GM23338 (cell line): ENCODE results near the gene RAB3GAP2. TPM values are rescaled to one million over a fixed set of nuclear protein-coding genes. Genes with fewer than 3 reads are reported as not detected.

Experiments used
- ATAC-seq: fragments of 200-7000 bp; cut with Tn5 transposase; 3 replicates; pipeline ENCODE4 v1.9.1; 2020
- DNase-seq: peaks from one replicate; pipeline ENCODE4 v3.0.0-alpha.2; 2015; ENCODE audit warnings: low spot score
- H2AFZ ChIP-seq: fragments of 200-600 bp; sonication (generic); 2 replicates; pipeline ENCODE4 v1.8.0; 2016; ENCODE audit warnings: antibody characterized with exemption, mild to moderate bottlenecking, moderate library complexity
- H3F3A ChIP-seq: fragments of 200-600 bp; sonication (generic); replicated peaks from 2 replicates; pipeline ENCODE4 v1.8.0; 2017; ENCODE audit warnings: antibody characterized with exemption, mixed run types, low read depth
- H3K27ac ChIP-seq: fragments of 200-600 bp; sonication (generic); 2 replicates; pipeline ENCODE4 v1.6.1; 2016; ENCODE audit warnings: low read depth
- H3K27me3 ChIP-seq: fragments of 200-600 bp; sonication (generic); 2 replicates; pipeline ENCODE4 v1.8.0; 2016; ENCODE audit warnings: mild to moderate bottlenecking, mixed run types, moderate library complexity; ENCODE audit not compliant: insufficient read depth
- H3K36me3 ChIP-seq: fragments of 200-600 bp; sonication (generic); 2 replicates; pipeline ENCODE4 v1.8.0; 2016; ENCODE audit warnings: mild to moderate bottlenecking; ENCODE audit not compliant: insufficient read depth
- H3K4me1 ChIP-seq: fragments of 200-600 bp; sonication (generic); 2 replicates; pipeline ENCODE4 v1.8.0; 2016; ENCODE audit warnings: mild to moderate bottlenecking, moderate library complexity; ENCODE audit not compliant: insufficient read depth
- H3K4me2 ChIP-seq: fragments of 200-600 bp; sonication (generic); 2 replicates; pipeline ENCODE4 v1.7.1; 2017; ENCODE audit warnings: mixed run types
- H3K4me3 ChIP-seq: fragments of 200-600 bp; sonication (generic); 2 replicates; pipeline ENCODE4 v1.6.1; 2016; ENCODE audit warnings: mixed run types
- H3K79me2 ChIP-seq: fragments of 200-600 bp; sonication (generic); replicated peaks from 2 replicates; pipeline ENCODE4 v1.8.0; 2017; ENCODE audit warnings: mild to moderate bottlenecking; ENCODE audit not compliant: insufficient read depth
- H3K9me2 ChIP-seq: fragments of 200-600 bp; sonication (generic); 2 replicates; pipeline ENCODE4 v1.8.0; 2017; ENCODE audit not compliant: insufficient read depth
- H4K20me1 ChIP-seq: fragments of 200-600 bp; sonication (generic); replicated peaks from 2 replicates; pipeline ENCODE4 v1.8.0; 2017; ENCODE audit warnings: mild to moderate bottlenecking; ENCODE audit not compliant: insufficient read depth
- H3K27ac Mint-ChIP-seq: 2 replicates; pipeline ENCODE4 v1.8.0; 2020; ENCODE audit warnings: inconsistent platforms, mild to moderate bottlenecking, moderate library complexity, mixed read lengths
- H3K27me3 Mint-ChIP-seq: 3 replicates; pipeline ENCODE4 v1.8.0; 2022; ENCODE audit warnings: low read depth, mild to moderate bottlenecking, moderate library complexity, mixed read lengths, inconsistent platforms; ENCODE audit not compliant: insufficient read depth, poor library complexity
- H3K36me3 Mint-ChIP-seq: 3 replicates; pipeline ENCODE4 v1.8.0; 2021; ENCODE audit warnings: low read depth, mild to moderate bottlenecking, inconsistent platforms, moderate library complexity, mixed read lengths
- H3K4me1 Mint-ChIP-seq: 3 replicates; pipeline ENCODE4 v1.8.0; 2020; ENCODE audit warnings: mild to moderate bottlenecking, inconsistent platforms, mixed read lengths
- H3K4me3 Mint-ChIP-seq: 3 replicates; pipeline ENCODE4 v1.8.0; 2021; ENCODE audit warnings: moderate library complexity, mild to moderate bottlenecking, inconsistent platforms, mixed read lengths
- H3K9me3 Mint-ChIP-seq: 3 replicates; pipeline ENCODE4 v1.8.0; 2020; ENCODE audit warnings: moderate library complexity, mild to moderate bottlenecking, inconsistent platforms, mixed read lengths
- CREB1 ChIP-seq: fragments of 250-450 bp; sonication (Bioruptor Pico); IDR thresholded peaks from 2 replicates; pipeline ENCODE4 v1.5.0; 2020; ENCODE audit warnings: low read depth, mild to moderate bottlenecking, moderate library complexity
- ETS1 ChIP-seq: IDR thresholded peaks from 2 replicates; pipeline ENCODE4 v1.6.1; 2016; ENCODE audit warnings: antibody characterized with exemption
- EZH2 ChIP-seq: fragments of 200-600 bp; sonication (generic); IDR thresholded peaks from one replicate; pipeline ENCODE4 v1.8.0; 2017; ENCODE audit warnings: antibody characterized with exemption, mild to moderate bottlenecking, low read depth; ENCODE audit not compliant: unreplicated experiment
- EZH2phosphoT487 ChIP-seq: fragments of 200-600 bp; sonication (generic); IDR thresholded peaks from one replicate; pipeline ENCODE4 v1.8.1; 2018; ENCODE audit warnings: antibody characterized with exemption; ENCODE audit not compliant: unreplicated experiment
- JUNB ChIP-seq: IDR thresholded peaks from one replicate; pipeline ENCODE4 v1.6.1; 2016; ENCODE audit warnings: antibody characterized with exemption; ENCODE audit not compliant: unreplicated experiment
- NANOG ChIP-seq: IDR thresholded peaks from 2 replicates; pipeline ENCODE4 v1.6.1; 2016; ENCODE audit warnings: antibody characterized with exemption, borderline replicate concordance
- POLR2AphosphoS5 ChIP-seq: IDR thresholded peaks from 2 replicates; pipeline ENCODE4 v1.6.1; 2016; ENCODE audit warnings: antibody characterized with exemption, low read depth
- STAT1 ChIP-seq: IDR thresholded peaks from one replicate; pipeline ENCODE4 v1.6.1; 2016; ENCODE audit warnings: antibody characterized with exemption; ENCODE audit not compliant: unreplicated experiment
- ZNF114 ChIP-seq: fragments of 250-450 bp; sonication (Bioruptor Pico); IDR thresholded peaks from 2 replicates; pipeline ENCODE4 v1.5.0; 2020; ENCODE audit warnings: mild to moderate bottlenecking, moderate library complexity
- ZNF331 ChIP-seq: fragments of 250-450 bp; sonication (Bioruptor Pico); IDR thresholded peaks from 2 replicates; pipeline ENCODE4 v1.5.0; 2020; ENCODE audit warnings: low read depth, mild to moderate bottlenecking, moderate library complexity
- ZNF462 ChIP-seq: fragments of 250-450 bp; sonication (Bioruptor Pico); IDR thresholded peaks from 2 replicates; pipeline ENCODE4 v1.5.0; 2020; ENCODE audit warnings: mild to moderate bottlenecking, moderate library complexity
- polyA plus RNA-seq: library from polyadenylated mRNA; unstranded; fragments of >200 nt; fragmentation: Nextera tagmentation; extraction: Ambion mirVana; gene quantifications from 2 replicates; pipeline ENCODE4 v1.2.1, GENCODE V29; 2016
- total RNA-seq: library from RNA; depleted of rRNA; stranded (reverse); fragments of >200 nt; shearing (Covaris generic); gene quantifications from 2 replicates; pipeline ENCODE4 v1.2.3, GENCODE V29; 2014
- TF ChIP-seq, protein P1 (sequence below), 2 experiments: fragments of 200-600 bp in 1 of 2; sonication (generic) in 1 of 2; conservative IDR thresholded peaks; 2 replicates each; pipeline versions ENCODE4 v1.5.1 to v1.6.1; 2016 to 2017; ENCODE audit warnings: antibody characterized with exemption in 2 of 2, low read depth in 2 of 2, mild to moderate bottlenecking in 2 of 2, moderate library complexity in 1 of 2
- TF ChIP-seq, protein P2 (sequence below): IDR thresholded peaks from one replicate; pipeline ENCODE4 v1.6.1; 2018; ENCODE audit warnings: antibody characterized with exemption; ENCODE audit not compliant: unreplicated experiment

RAB3GAP2 gene
- total and polyA plus RNA-seq, 2 experiments from 2014 or later: 19.4 to 44.6 TPM

DNA sequence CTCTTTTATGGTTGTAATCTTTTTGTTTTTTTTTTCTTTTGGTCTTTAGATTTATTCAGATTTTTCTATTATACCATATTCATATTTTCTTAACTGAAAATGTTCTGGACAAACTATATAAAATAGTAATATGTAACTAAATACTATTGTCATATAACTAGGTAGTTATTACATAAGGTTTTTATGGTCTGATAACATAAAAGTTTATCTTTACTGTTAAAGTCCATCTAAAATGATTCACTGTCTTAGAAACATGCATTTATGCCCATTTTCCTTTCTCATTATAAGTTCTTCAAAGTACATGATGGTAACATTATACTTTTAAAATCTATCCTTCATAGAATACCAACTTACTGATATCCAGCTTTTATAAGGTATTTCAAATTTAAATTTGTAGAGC lies 149.2 kb downstream of the RAB3GAP2 start:
- H3K9me2 ChIP-seq: no peaks in the 10 kb centered on the region
- H3K4me1 Mint-ChIP-seq: peaks cover 7% of the 10 kb centered on the region; the same call in 2 of the 3 replicates
- ATAC-seq (no peak), DNase-seq (no peak)
- H3K4me3 ChIP-seq: no peak overlapping the region
- no peak overlapping the region for H3K27ac ChIP-seq
- peaks cover 5% of the 10 kb centered on the region; the same call in 1 of the 2 replicates for H3K4me1 ChIP-seq
- no peaks in the 10 kb centered on the region for H3K36me3 ChIP-seq
- no peak overlapping the region for H3K4me2 ChIP-seq
- H4K20me1 ChIP-seq: no peaks in the 10 kb centered on the region
- TF ChIP-seq EZH2phosphoT487 (no peak), POLR2AphosphoS5 (no peak), EZH2 (no peak), ZNF114 (CRISPR knock-in tag) (no peak), ETS1 (no peak), JUNB (no peak), ZNF462 (CRISPR knock-in tag) (no peak), CREB1 (CRISPR knock-in tag) (no peak), NANOG (no peak), STAT1 (no peak), ZNF331 (CRISPR knock-in tag) (no peak)
- TF ChIP-seq, protein P1, sequence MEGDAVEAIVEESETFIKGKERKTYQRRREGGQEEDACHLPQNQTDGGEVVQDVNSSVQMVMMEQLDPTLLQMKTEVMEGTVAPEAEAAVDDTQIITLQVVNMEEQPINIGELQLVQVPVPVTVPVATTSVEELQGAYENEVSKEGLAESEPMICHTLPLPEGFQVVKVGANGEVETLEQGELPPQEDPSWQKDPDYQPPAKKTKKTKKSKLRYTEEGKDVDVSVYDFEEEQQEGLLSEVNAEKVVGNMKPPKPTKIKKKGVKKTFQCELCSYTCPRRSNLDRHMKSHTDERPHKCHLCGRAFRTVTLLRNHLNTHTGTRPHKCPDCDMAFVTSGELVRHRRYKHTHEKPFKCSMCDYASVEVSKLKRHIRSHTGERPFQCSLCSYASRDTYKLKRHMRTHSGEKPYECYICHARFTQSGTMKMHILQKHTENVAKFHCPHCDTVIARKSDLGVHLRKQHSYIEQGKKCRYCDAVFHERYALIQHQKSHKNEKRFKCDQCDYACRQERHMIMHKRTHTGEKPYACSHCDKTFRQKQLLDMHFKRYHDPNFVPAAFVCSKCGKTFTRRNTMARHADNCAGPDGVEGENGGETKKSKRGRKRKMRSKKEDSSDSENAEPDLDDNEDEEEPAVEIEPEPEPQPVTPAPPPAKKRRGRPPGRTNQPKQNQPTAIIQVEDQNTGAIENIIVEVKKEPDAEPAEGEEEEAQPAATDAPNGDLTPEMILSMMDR (conservative IDR thresholded peaks at IDR 0.05; ENCODE audit: low read depth in 2 of 2): no peak
- TF ChIP-seq, protein P2, sequence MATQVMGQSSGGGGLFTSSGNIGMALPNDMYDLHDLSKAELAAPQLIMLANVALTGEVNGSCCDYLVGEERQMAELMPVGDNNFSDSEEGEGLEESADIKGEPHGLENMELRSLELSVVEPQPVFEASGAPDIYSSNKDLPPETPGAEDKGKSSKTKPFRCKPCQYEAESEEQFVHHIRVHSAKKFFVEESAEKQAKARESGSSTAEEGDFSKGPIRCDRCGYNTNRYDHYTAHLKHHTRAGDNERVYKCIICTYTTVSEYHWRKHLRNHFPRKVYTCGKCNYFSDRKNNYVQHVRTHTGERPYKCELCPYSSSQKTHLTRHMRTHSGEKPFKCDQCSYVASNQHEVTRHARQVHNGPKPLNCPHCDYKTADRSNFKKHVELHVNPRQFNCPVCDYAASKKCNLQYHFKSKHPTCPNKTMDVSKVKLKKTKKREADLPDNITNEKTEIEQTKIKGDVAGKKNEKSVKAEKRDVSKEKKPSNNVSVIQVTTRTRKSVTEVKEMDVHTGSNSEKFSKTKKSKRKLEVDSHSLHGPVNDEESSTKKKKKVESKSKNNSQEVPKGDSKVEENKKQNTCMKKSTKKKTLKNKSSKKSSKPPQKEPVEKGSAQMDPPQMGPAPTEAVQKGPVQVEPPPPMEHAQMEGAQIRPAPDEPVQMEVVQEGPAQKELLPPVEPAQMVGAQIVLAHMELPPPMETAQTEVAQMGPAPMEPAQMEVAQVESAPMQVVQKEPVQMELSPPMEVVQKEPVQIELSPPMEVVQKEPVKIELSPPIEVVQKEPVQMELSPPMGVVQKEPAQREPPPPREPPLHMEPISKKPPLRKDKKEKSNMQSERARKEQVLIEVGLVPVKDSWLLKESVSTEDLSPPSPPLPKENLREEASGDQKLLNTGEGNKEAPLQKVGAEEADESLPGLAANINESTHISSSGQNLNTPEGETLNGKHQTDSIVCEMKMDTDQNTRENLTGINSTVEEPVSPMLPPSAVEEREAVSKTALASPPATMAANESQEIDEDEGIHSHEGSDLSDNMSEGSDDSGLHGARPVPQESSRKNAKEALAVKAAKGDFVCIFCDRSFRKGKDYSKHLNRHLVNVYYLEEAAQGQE: no peak
- no peaks in the 10 kb centered on the region for H3K27me3 ChIP-seq
- H3K79me2 ChIP-seq: no peaks in the 10 kb centered on the region
- no peaks in the 10 kb centered on the region for H3K9me3 Mint-ChIP-seq
- H3F3A ChIP-seq: no peaks in the 10 kb centered on the region
- no peak overlapping the region for H3K4me3 Mint-ChIP-seq
- H3K27ac Mint-ChIP-seq: no peak overlapping the region
- H3K27me3 Mint-ChIP-seq: peaks cover 4% of the 10 kb centered on the region
- no peak overlapping the region for H2AFZ ChIP-seq
- H3K36me3 Mint-ChIP-seq: no peaks in the 10 kb centered on the region; the same call in 2 of the 3 replicates
